NCI-H510A treated with DMSO at 0.1 percent for 48 hours (cell line): ENCODE data around the gene ADARB1.
"Not testable (repeated sequence)": the region's sequence is repeated elsewhere in the genome, so short reads cannot be mapped to it uniquely, and the experiment has no call there.

Source experiments
- DNase-seq: peaks from one replicate; lab custom pipeline; 2025; lab: John Stamatoyannopoulos, UW

ADARB1 gene, protein sequence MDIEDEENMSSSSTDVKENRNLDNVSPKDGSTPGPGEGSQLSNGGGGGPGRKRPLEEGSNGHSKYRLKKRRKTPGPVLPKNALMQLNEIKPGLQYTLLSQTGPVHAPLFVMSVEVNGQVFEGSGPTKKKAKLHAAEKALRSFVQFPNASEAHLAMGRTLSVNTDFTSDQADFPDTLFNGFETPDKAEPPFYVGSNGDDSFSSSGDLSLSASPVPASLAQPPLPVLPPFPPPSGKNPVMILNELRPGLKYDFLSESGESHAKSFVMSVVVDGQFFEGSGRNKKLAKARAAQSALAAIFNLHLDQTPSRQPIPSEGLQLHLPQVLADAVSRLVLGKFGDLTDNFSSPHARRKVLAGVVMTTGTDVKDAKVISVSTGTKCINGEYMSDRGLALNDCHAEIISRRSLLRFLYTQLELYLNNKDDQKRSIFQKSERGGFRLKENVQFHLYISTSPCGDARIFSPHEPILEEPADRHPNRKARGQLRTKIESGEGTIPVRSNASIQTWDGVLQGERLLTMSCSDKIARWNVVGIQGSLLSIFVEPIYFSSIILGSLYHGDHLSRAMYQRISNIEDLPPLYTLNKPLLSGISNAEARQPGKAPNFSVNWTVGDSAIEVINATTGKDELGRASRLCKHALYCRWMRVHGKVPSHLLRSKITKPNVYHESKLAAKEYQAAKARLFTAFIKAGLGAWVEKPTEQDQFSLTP

DNA sequence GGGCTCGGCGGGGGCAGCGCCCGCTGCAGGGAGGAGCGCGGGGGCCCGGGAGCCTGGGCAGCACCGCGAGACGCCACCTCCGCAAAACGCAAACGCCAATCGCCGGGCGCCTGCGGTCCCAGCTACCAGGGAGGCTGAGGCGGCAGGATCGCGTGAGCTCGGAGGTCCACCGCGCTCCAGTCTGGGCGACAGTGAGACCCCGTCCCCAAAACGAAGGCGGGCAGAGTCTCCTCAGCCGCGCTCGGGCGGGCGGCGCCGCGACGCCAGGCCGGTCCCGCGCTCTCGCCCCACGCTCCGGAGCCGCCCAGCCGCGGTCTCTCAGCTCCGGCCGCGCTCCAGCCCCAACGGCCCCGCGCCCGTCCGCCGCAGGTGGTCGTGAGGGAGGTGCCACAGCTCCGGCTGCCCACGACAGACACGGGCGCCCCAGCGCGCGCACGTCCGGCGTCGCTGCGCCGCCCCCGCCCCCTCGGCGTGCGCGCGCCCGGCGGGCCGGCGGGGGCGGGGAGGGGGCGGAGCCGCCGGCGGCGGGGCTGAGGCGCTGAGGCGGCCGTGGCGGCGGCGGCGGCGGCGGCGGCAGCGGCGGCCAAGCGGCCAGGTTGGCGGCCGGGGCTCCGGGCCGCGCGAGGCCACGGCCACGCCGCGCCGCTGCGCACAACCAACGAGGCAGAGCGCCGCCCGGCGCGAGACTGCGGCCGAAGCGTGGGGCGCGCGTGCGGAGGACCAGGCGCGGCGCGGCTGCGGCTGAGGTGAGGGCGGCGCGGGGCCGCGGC lies at the start of gene ADARB1:
TSS of gene ADARB1 (plus strand) at position 533 of the 770 bp plus-strand sequence. CDS start 97,077 bp downstream, outside the sequence.
- no peak for DNase-seq

DNA sequence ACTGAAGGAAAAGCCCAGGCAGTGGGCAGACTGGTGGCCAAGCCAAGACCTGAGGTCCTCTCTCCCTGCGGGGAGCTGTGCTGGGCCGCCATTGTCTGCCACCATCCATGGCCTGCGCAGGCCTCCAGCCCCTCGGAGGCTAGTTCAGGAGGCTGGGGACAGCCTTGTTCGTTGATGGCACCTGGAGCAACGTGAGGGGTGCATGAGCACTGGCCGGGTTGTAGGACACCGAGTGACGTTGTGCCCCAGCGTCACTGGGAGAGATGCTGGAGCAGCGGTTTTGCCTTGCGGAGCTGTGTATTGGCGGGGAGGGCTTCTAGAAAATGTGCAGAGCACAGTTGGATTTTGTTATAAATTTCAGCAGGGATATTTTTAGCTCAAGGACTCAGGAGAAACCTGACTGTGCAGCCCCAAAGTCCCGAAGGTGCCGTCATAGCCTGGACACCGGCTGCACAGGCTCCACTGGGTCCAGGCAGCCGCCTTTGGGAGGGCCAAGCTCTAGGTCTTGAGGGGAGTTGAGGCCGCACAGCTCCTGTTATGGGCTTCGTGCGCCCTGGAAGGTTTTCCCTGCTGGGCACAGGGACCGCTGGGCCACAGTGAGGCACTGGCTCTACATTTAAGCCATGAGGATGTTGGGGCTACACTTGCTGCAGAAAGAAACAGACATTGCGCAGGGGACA lies 48.2 kb upstream of the ADARB1 start:
- no peak for DNase-seq

DNA sequence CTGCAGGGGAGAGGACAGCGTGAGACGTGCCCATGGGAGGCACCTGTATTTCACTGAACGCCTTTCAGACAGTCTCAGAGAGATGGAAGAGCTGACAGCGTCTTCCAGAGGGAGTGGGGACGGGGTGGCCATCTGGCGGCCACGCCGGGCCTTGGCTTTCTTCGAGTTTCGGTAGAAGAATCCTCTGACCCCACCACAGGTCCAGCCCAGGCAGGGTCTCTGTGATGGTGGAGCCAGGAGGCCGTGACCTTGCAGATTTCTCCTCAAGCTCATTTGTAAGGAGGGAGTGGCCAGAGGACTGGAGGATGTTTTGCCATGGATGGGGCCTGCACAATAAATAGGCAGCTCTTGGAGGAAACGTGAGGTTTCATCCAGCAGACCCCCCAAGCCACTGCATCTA lies 47.6 kb upstream of the ADARB1 start:
- DNase-seq, result no peak

DNA sequence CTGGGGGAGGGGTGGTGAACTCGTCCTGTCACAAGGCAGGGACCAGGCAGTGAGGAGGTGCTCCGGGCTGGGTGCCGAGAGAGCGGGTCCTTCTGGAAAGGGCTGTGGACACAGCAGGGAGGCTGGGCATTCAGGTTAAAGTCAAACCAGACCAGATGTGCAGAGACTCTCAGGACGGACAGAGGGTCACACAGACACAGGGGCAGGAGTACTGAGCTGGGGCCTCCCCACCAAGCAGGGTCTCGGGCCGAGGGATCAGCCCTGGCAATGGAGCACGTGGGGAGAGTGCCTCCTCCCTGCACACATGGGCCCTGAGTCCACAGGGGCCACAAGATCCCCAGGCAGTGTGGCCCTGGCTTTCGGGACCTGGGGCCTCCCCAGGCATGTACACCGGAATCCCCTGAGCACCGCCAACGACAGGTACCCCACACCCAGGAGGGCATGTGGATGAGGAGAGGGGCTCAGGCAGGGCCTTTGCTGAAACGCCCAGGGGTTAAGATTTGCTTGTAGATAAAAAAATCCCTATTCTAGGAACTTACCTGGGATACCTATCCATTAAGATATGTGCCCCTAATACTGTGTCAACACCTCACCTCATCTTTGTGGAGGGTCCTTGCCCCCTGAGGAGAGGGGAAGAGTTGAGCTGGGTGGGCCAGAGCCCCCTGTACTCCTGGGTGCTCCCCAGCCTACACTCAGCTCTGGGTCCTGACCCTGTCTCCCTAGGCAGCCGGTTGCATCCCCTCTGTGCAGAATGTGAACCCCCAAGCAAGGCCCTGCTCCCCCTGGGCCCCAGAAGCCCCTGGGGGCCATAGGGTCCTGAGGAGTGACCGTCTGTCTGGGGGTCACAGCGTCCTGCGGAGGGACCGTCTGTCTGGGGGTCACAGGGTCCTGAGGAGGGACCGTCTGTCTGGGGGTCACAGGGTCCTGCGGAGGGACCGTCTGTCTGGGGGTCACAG lies 46.9 kb upstream of the ADARB1 start:
- no peak for DNase-seq

DNA sequence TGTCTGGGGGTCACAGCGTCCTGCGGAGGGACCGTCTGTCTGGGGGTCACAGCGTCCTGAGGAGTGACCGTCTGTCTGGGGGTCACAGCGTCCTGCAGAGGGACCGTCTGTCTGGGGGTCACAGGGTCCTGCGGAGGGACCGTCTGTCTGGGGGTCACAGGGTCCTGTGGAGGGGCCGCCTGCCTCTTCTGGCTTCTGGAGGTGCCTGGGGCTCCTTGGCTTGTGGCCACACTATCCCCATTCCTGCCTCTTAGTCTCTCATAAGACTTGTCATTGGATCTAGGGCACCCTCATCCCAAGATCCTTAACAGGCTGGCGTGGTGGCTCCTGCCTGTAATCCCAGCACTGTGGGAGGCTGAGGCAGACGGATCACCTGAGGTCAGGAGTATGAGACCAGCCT lies 45.7 kb upstream of the ADARB1 start:
- DNase-seq, result not testable (repeated sequence)

DNA sequence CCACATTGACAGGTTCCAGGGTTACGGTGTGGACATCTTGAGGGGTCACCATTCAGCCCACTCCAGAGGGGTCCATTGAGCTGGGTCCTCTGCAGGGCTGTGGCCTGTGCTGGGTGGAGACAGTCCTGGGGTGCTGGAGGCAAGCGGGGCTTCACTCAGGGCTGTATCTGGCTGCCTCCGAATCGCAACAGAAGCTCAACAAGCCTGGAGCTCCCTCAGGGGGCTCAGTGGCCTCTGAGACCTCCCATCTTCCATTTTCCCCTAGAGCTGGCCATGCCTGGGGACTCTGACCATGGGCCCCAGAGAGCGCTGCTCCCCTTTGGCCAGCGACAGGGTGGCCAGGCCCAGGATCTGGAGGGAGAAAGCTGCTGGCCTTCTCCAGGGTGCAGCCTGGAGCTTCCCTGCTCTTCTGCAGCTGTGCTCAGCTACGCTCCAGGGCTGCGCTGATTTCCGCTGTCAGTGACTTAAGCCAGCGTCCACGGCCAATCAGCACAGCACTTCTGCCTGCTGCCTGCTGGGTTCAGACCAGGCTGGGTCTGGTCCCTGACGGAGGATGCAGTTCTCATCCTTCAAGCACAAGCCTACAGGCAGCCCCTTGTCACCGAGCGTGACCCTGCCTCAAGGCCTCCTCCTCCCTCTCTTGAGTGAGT lies 45.0 kb upstream of the ADARB1 start:
- DNase-seq, result peak; percentile 3

DNA sequence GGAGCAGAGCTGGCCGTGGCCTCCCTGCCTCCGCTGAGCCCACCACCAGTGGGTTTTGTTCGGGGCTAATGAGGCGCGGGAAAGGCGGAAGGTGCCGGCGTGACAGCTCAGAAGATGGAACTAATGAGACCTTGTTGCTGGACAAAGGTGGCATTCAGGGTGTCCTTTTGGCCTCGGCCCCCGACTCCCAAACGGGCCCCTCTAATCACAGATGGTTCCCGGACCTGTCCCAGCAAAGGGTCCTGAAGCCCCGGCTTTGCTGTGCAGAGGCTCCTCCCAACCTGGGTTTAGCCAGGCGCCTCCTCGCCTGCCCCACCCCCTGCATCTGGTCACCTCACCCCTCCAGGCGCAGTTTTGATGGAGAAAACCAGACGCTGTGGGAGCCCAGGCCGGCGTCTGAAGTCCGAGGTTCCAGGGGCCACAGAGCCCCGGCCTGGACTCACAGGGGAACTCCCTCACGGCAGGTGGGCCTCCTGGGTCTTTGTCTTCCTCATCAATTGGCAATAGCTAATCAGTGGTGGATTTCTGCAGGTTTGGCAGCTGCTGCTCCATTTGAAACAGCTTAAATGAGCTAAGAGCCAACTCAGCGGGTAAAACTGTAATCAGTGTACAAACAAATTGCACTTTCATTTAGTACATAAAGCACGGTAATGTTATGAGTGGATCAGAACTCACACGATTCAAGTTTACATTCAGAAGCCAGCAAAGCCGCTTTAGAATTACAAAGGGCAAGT lies 44.3 kb upstream of the ADARB1 start:
- no peak for DNase-seq

DNA sequence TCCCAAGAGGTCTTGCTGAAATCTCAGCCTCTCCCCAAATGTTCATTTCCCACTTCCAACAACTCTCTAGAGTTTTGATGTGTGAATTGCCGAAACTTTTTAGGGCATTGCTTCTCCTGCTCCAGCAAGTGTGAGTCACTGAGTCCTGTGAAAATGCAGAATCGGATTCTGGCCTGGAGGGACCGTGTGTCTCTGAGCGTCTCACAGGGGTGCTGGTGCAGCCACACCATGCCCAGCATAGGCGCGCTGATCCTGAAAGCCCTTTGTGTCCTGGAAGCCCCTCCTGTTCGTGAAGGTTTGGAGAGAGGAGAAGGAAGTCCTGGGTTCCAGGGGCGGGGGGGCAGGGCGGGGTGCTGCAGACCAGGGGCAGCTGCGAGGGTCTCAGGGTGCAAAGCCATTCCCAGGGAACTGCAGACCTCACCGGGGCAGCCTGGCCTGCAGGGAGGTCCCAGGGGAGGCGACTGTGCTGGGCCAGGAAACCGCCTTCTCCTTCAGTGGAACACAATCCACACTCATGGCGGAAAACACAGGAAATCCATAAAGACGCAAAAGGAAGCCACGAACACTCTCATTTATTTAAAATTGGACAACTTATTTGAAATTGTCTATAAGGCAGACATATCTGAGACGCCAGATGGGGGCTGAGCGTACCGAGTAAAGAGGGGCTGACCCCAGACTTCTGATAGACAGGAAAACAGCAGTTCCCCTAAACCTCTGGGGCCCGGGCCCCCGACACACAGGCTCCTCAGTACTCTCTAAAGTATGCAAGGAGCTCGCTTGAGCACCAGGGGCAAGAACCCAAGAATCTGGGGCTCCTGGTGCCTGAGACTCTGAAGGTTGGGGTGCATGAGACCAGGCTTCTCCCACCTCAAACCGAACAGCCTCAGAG lies 43.5 kb upstream of the ADARB1 start:
- DNase-seq, result no peak

DNA sequence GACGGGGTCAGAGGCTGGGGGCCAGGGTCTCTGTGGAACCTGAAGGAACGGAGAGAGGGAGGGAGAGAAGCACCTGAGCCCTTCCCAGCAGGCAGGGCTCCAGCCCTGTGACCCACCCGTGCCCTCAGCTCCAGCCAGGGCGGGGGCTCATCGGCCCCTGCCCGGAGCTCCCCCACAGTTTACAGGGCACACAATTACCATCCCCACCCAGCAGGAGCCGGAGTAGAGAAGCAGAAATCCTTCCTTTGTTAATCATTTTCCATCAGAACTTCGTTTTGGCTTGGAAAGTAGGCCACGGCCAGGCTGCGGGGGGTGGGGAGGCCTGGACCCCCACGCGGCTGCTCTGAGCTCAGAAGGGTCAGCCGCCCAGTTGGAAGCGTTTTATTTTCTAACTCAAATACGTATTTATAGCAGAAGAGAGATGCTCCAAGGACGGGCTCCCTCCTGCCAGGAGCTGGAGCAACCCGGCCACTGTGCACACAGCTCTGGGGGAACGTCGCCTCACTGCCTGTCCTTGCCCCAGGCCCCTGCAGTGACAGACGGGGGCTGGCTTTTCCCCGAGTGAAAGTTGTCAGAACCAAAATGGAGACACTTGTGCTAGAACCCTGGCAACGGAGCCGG lies 42.7 kb upstream of the ADARB1 start:
- no peak for DNase-seq

DNA sequence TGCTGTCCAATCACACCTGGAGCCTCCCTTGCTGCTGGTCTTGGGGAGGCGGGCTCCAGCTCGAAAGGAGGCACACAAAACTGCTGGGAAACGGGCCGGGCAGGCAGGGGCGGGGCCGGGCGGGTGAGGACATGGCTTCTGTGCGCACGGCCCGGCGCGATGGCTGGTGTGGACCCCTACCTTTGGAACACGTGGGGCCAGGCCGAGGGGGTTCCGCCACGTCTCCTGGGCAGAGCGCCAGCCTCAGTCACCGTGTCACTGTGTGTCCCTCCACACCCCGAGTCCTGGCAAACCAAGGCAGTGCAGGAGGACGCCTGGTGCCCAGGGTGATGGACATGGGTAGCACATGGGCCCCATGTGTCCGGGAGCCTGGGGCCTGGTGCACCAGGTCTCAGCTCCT lies 42.0 kb upstream of the ADARB1 start:
- no peak for DNase-seq

DNA sequence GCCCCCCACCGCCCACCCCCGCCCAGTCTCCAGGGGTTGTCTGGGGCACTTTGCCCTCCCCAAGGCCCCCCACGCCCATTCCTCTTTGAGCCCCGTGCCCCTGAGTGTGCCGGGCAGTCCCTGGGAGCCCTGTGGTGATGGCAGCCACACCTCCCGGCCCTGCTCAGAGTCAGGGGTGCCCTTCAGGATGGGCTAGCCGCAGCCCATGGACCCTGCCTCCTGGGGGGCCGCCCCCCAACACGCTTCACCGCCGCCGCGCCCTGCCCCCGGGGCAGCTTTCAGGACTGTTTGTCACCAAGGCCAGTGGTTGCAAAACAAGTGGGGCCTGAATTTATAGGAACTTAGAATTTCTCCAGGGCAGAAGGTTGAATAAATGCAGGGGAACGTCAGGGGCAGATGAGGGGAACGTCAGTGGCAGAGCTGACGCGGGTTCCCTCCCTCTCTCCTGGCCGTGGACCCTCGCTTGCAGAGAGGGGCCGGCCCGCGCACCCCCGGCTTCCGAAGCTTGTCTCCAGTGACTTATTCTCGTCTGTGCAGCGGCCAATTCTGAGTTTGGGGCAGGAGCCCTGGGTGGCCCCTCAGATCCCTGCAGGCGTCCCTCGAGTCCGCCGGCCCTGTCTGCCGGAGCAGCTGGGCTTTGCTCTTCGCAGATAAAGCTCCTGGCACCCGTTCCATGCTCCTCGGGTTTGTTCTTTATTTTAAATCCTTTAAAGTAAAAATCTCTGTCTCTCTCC lies 41.2 kb upstream of the ADARB1 start:
- DNase-seq, result no peak

DNA sequence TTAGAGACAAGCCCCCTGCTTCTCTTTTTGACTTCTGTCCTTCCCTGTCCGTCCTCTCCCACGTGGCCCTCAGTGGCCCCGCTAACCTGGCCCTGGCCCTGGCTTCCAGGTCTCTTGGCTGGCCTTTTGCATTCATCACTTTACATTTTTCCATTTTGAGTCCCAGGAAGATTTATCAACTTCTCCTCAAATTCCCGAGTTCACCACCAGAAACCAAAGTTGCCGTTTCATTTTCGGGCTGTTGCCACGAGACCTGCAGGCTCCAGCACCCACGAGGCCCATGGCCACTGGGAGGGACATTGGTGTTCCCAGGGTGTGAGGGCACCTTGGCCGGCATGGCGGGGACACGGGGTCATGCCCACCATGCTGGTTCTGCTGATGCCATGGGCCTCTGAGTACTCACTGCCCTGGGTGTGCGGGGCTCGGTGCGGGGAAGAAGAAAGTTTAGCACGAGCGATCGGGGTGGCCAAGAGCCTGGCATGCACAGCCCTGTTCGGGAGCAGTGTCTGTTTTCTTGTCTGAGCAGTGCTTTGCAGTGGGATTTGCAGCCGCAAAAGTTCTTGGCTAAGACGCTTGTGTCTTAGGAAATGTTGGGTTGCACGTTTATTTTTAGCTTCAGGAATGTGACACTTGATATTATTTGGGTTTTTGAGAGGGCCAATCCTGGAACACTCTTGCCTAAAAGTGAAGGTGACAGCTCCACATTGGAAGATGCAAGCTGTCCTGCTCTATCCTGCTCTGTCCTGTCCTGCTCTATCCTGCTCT lies 40.4 kb upstream of the ADARB1 start:
- DNase-seq, result no peak

DNA sequence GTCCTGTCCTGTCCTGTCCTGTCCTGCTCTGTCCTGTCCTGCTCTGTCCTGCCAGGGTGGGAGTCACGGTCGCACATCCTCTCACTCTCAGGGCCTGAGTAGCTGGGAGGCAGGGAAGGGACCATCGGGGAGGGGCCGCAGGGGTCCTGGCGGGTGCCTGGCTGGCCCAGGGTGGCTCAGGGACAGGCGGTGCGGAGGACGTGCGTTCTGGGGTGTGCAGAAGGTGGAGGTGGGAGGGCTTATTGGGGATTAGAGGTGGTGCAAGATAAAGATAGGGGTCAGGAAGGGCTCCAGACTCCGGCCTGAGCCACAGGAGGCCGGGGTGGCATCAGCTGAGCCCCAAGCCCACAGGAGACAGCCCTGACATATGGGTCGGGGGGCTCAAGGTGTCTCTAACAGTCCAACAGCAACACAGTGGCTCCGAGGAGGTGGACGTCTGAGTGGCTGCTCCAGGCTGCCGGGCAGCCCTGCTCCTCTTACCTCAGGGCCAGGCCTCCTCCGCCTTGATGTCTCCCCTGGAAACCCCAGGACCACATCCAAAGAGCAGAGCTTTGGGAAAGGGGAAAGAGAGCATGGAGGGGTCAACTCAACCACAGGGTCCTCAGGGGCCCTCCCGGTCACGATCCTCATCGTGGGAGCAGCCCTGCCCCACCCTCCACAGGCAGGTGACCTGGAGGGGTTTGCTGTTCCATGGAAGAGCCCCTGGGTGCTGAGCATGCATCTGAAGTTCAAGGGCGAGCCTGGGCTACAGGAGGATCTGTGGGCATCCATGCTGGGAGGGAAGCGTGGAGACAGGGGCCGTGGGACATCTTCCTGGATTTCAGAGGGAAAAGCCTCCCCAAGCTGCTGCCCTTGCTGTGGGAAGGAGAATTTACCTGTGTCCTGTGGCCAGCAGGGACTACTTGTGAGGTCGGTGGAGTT lies 39.6 kb upstream of the ADARB1 start:
- DNase-seq, result no peak

DNA sequence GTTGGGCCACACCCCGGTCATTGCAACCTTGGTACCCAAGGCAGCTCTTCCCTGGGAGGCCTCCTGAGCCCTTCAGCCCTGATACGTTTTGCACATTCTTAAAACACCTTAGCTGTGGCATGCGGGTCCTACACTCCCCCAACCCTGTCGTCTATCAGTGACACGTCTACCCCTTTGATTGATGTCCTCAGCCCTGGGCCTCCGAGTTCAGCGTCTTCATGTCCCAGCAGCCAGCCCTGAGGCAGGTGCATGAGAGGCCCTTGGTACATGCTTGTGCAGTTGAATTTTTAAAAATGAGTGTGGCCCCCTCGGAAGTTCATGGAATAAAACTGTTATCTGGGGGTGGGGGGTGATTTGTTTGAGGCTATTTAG lies 38.9 kb upstream of the ADARB1 start:
- no peak for DNase-seq

DNA sequence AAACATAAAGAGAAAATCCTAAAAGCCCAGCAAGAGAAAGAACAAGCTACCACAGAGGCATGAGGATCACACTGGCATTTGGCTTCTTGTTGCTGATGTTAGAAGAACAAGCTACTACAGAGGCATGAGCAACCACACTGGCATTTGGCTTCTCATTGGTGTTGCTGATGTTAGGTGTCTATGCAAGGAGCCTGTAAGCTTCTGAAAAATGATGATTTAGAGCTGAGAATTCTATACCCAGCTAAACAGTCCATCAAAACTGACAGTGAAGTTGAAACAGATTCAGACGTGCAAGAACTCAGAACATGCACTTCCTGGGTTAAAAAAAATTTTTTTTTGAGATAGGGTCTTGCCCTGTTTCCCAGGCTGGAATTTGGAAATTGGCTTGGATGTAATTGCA lies 37.8 kb upstream of the ADARB1 start:
- no peak for DNase-seq

DNA sequence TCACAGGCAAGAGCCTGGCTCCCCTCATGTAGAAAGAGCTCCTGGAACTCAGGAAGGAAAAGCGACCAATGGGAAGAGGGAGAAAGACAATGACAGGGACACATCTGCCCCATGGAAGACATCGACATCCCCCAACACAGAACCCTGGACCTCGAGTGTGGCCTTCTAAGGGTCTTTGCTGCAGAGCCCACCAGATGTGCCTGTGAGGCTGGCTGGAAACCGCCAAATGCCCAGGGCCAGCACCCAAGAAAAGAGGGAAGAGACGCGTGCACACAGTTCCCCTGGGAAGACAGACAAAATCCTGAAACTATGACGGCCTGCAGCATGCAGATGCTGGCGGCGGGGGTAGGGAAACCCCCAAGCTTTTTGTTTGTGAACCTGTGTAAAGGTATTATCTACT lies 36.4 kb upstream of the ADARB1 start:
- no peak for DNase-seq
